Measurements from ENCODE around the gene CRKL.

Gene CRKL

GRCh38 chr22:20994128-20994901, 77.1 kb downstream of the CRKL start:
- in situ Hi-C loops (cut with HindIII; ENCODE audit: low sequenced_read_pairs), result no loop called here

GRCh38 chr22:20994902-20995241, 77.7 kb downstream of the CRKL start:
- in situ Hi-C loops (cut with HindIII; ENCODE audit: low sequenced_read_pairs), result no loop called here

- in situ Hi-C loops (cut with HindIII; ENCODE audit: low sequenced_read_pairs), result no loop called here
These were observed 78.3 kb downstream of the CRKL start for GRCh38 chr22:20995329-20996030.

- in situ Hi-C loops (cut with HindIII; ENCODE audit: low sequenced_read_pairs), result no loop called here
These were observed 78.8 kb downstream of the CRKL start for GRCh38 chr22:20996031-20996410.

- in situ Hi-C loops (cut with HindIII; ENCODE audit: low sequenced_read_pairs), result no loop called here
These were observed 79.7 kb downstream of the CRKL start for GRCh38 chr22:20996598-20997535.

GRCh38 chr22:20997536-20998257, 80.5 kb downstream of the CRKL start:
- in situ Hi-C loops (cut with HindIII; ENCODE audit: low sequenced_read_pairs), result no loop called here

GRCh38 chr22:20998411-20999336, 81.5 kb downstream of the CRKL start:
- in situ Hi-C loops (cut with HindIII; ENCODE audit: low sequenced_read_pairs), result no loop called here

GRCh38 chr22:20999350-21000206, 82.4 kb downstream of the CRKL start:
- in situ Hi-C loops (cut with HindIII; ENCODE audit: low sequenced_read_pairs), result no loop called here

- in situ Hi-C loops (cut with HindIII; ENCODE audit: low sequenced_read_pairs), result no loop called here
These were observed 83.2 kb downstream of the CRKL start for GRCh38 chr22:21000207-21000986.

GRCh38 chr22:21000987-21001600, 83.9 kb downstream of the CRKL start:
- in situ Hi-C loops (cut with HindIII; ENCODE audit: low sequenced_read_pairs), result no loop called here

GRCh38 chr22:21001601-21002325, 84.6 kb downstream of the CRKL start, which contains the start of gene THAP7:
TSS of gene THAP7 (minus strand) at chr22:21002118. CDS start at chr22:21001911, 207 bp downstream.
- in situ Hi-C loops (cut with HindIII; ENCODE audit: low sequenced_read_pairs), result no loop called here

Measured in endothelial cell of hepatic sinusoid (primary cell).